ENCODE measurements around the gene TRAF4. TPM values are rescaled to one million over a fixed set of nuclear protein-coding genes. Genes with fewer than 3 reads are reported as not detected.

TRAF4 gene
- total RNA-seq, 4 donors from 2014 or later: 4.6 to 12.6 (median 10.6) TPM

GRCh38 chr17:28705074-28705659 is 38.6 kb upstream of the TRAF4 start:
- H3K27me3 ChIP-seq: no peaks in the 10 kb centered on the region
- no peaks in the 10 kb centered on the region for H3K9me3 ChIP-seq
- no peak overlapping the region for H3K4me3 ChIP-seq
- WGBS: 79% methylated on average over 5 of the region's 5 CpGs
- no peak for DNase-seq (ENCODE audit: extremely low spot score)
- TF ChIP-seq CTCF (IDR thresholded peaks at IDR 0.05) (no peak), EP300 (IDR thresholded peaks at IDR 0.05) (no peak), POLR2A (IDR thresholded peaks at IDR 0.05; ENCODE audit: low read depth) (no peak), POLR2AphosphoS5 (IDR thresholded peaks at IDR 0.05) (no peak)
- intact Hi-C loops (cut with DNase I): loop anchor here (5.0 kb wide), 1 partner anchor 43 kb away; the partner anchor contains the start of genes SDF2 and SUPT6H
- peaks cover 31 to 49% (median 45%) of the 10 kb centered on the region in 4 donors for H3K36me3 ChIP-seq
- H3K4me1 ChIP-seq: peaks cover 2 to 8% (median 5%) of the 10 kb centered on the region in 4 donors
- H3K27ac ChIP-seq (replicated peaks in 1 of 4): no peak overlapping the region

- no peak overlapping the region for H3K4me3 ChIP-seq
- intact Hi-C loops (cut with DNase I): loop anchor here (5.0 kb wide), 1 partner anchor 44 kb away; the partner anchor contains the start of genes SDF2 and SUPT6H
- no peak for DNase-seq (ENCODE audit: extremely low spot score)
- no peaks in the 10 kb centered on the region for H3K27me3 ChIP-seq
- 77% methylated on average over 10 of the region's 10 CpGs for WGBS
- no peaks in the 10 kb centered on the region for H3K9me3 ChIP-seq
- no peak overlapping the region for H3K27ac ChIP-seq (replicated peaks in 1 of 4)
- H3K4me1 ChIP-seq: peaks cover 6 to 14% (median 11%) of the 10 kb centered on the region in 4 donors
- peaks cover 24 to 42% (median 38%) of the 10 kb centered on the region in 4 donors for H3K36me3 ChIP-seq
- TF ChIP-seq POLR2AphosphoS5 (IDR thresholded peaks at IDR 0.05) (peak in 1 of 2 donors; percentile 20), CTCF (IDR thresholded peaks at IDR 0.05) (no peak)
Observed at GRCh38 chr17:28705728-28706334, 38.0 kb upstream of the TRAF4 start.

- H3K27me3 ChIP-seq: no peaks in the 10 kb centered on the region
- no peak overlapping the region for H3K27ac ChIP-seq (replicated peaks in 1 of 4)
- intact Hi-C loops (cut with DNase I): loop anchor here (5.0 kb wide), 1 partner anchor 44 kb away; the partner anchor contains the start of genes SDF2 and SUPT6H
- H3K36me3 ChIP-seq: peaks cover 16 to 34% (median 29%) of the 10 kb centered on the region in 4 donors
- H3K4me1 ChIP-seq: peaks cover 8 to 19% (median 16%) of the 10 kb centered on the region in 4 donors
- no peak for DNase-seq (ENCODE audit: extremely low spot score)
- no peak overlapping the region for H3K4me3 ChIP-seq
- no peak for TF ChIP-seq POLR2AphosphoS5 (IDR thresholded peaks at IDR 0.05)
- TF ChIP-seq EP300 (IDR thresholded peaks at IDR 0.05): no peak
- TF ChIP-seq POLR2A (IDR thresholded peaks at IDR 0.05; ENCODE audit: low read depth): no peak
- TF ChIP-seq CTCF (IDR thresholded peaks at IDR 0.05): no peak
- no peaks in the 10 kb centered on the region for H3K9me3 ChIP-seq
- WGBS: 64% methylated on average over 7 of the region's 7 CpGs
Observed at GRCh38 chr17:28706471-28707338, 37.1 kb upstream of the TRAF4 start.

- Histone ChIP-seq H3K36me3 (peaks cover 10 to 28% (median 23%) of the 10 kb centered on the region in 4 donors), H3K4me1 (peaks cover 14 to 25% (median 22%) of the 10 kb centered on the region in 4 donors), H3K27me3 (no peaks in the 10 kb centered on the region), H3K4me3 (no peak overlapping the region), H3K27ac (replicated peaks in 1 of 4) (no peak overlapping the region), H3K9me3 (no peaks in the 10 kb centered on the region)
- TF ChIP-seq EP300 (IDR thresholded peaks at IDR 0.05) (no peak), POLR2A (IDR thresholded peaks at IDR 0.05; ENCODE audit: low read depth) (no peak), CTCF (IDR thresholded peaks at IDR 0.05) (no peak), POLR2AphosphoS5 (IDR thresholded peaks at IDR 0.05) (no peak)
- intact Hi-C loops (cut with DNase I): loop anchor here (5.0 kb wide), 1 partner anchor 45 kb away; the partner anchor contains the start of genes SDF2 and SUPT6H
- DNase-seq (ENCODE audit: extremely low spot score): no peak
- WGBS: 94% methylated on average over 2 of the region's 2 CpGs
Observed at GRCh38 chr17:28707339-28707720, 36.5 kb upstream of the TRAF4 start.
